Tibial nerve (tissue), 4 donors: ENCODE results near the gene TERT.

ENCODE experiments used
- CTCF ChIP-seq, 5 experiments: fragments of 200-600 bp in 3 of 5; fragments of 450-650 bp in 2 of 5; sonication (generic) in 3 of 5; IDR thresholded peaks; one replicate each; pipeline ENCODE4 v1.5.1; 2016 to 2019; ENCODE audit warnings: antibody characterized with exemption in 5 of 5, mild to moderate bottlenecking in 3 of 5, moderate library complexity in 2 of 5
- EP300 ChIP-seq, 2 donors: sonication (generic); formaldehyde crosslinking; IDR thresholded peaks; one replicate each; pipeline ENCODE4 v1.6.1; 2017; ENCODE audit warnings: antibody characterized with exemption in 2 of 2, mild to moderate bottlenecking in 1 of 2
- POLR2A ChIP-seq, 2 donors: fragments of 450-650 bp; IDR thresholded peaks; one replicate each; pipeline ENCODE4 v1.6.1; 2017; ENCODE audit warnings: antibody characterized with exemption in 2 of 2, mild to moderate bottlenecking in 2 of 2, moderate library complexity in 2 of 2

GRCh38 chr5:1207555-1207954 is 87.3 kb downstream of the TERT start:
- TF ChIP-seq CTCF (IDR thresholded peaks at IDR 0.05) = no peak
- no peak for TF ChIP-seq POLR2A (IDR thresholded peaks at IDR 0.05)
- no peak for TF ChIP-seq EP300 (IDR thresholded peaks at IDR 0.05)
